HL-60/S4 treated with phorbol 12-myristate 13-acetate at 8.2 ng/mL for 4 days and 3 days (cell line): ENCODE results near the gene LAMA4.

Experiments used
- in situ Hi-C: fragments of 300-500 bp; cut with MboI; formaldehyde crosslinking; loops from 2 replicates; pipeline ENCODE4 v1.15.0; 2022; ENCODE audit warnings: low sequenced_read_pairs

The LAMA4 gene

GRCh38 chr6:112241820-112242429 lies 12.4 kb downstream of the LAMA4 start:
- in situ Hi-C loops, result no loop called here

DNA sequence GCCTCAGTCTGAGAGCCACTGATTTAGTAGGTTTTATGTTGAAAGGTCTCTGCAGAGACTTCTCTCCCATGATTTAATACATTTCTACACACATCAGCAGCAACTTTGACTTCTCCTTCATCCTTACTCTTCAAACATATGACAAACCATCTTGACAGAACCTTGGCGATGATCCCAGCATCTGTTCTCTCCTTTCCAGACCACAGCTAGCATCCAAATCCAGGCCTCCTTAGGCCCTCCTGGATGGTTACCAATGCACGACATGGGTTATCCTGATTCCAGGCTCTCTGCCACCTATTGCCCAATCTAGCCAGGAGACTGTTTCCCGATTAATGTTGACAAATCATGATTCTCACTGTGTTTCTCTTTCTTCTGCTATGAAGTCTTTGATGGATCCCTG lies 16.8 kb downstream of the LAMA4 start:
- in situ Hi-C loops, result no loop called here

DNA sequence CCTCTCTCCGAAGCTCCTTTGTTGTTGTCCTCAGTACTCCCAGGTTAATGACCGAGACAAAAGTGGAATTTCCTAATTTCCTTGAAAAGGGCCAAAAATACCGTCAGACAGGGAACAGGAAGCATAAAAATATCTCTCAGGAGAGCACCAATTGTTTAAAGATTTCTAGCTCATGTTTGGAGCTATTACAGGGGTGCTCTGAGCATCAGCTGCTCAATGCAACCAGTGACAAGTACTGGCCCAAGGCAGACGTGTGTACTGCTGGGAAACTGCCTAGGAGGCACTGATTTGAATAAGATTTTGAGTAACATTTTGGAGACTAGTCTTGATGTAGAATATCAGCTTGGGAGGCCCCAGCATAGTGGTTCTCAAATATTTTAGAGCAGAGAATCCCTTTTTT lies 17.3 kb downstream of the LAMA4 start:
- in situ Hi-C loops, result no loop called here

GRCh38 chr6:112235956-112236355 lies 18.4 kb downstream of the LAMA4 start:
- in situ Hi-C loops, result no loop called here

DNA sequence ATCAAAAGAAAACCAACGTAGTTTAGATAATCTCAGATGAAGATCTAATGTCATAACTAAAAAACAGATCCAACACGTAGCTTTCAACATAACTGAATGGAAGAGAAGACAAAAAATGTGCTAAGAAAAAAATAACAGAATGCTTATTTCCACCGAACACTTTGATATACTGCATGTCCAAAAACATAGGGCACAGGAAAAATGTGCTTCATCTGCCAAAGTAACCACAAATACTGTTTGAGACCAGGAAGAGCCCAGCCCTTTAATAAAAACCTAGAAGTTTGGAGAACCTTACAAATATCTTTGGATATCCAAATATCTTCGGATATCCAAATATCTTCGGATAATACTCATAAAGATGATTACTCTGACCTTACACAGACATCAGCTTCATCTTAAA lies 19.8 kb downstream of the LAMA4 start:
- in situ Hi-C loops, result no loop called here

DNA sequence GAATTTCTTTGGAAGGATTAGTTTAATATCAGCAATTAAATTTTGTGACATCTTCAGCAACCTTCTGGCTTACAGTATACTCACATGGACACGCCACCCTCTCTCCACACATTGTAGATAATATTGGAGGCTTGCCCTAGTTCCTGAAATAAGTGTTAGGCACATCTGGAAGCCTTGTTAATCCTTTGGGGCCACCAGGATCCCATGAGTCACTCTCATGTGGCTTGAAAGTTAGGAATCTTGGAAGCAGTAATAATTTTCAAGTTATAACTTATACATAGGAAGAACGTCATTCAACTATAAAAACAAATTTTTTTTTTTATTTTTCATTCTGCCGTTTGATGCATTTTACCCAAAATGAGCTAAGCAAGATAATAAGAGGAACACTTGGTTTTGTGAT lies 20.5 kb downstream of the LAMA4 start:
- in situ Hi-C loops, result no loop called here

GRCh38 chr6:112232845-112233256 lies 21.5 kb downstream of the LAMA4 start:
- in situ Hi-C loops, result no loop called here

DNA sequence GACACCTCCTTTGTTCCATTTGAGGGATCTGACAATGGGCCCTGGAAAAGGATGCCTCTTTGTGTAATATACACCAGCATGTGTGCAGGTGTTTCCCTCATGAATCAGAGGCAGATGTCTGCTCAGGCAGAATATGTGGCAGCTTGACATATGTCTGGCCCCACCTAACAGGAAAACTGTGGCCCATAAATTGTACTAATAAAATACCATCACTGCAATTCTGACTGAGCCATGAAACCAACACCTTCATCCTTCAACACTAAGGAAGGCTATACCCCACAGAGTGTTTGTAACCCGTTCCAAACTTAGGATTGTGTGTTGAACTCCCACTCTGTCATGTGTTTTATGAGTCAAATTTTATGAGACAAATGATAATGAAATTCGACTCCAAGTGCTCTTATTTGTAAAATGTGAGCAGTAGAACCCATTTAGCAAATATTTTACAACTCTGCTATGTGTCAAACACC lies 22.7 kb downstream of the LAMA4 start:
- in situ Hi-C loops, result no loop called here

DNA sequence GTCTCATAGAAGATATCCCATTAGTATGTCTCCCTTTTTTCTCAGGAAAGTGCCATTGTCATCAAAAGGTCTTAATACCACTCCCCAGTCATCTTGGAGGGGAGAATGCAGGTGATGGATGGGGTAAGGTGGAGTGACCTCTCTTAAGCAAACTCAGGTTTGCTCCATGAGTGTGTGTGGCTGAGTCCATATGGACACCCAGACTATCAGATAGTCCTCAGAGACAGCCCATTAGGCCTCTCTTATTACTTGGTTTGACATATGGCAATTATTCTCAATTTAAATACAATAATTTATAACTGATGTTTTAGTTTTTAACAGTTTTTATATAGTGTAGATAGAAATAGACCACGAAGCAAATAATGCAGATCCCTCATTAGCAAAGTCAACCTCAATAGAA lies 23.2 kb downstream of the LAMA4 start:
- in situ Hi-C loops, result no loop called here

- in situ Hi-C loops, result no loop called here
Observed at GRCh38 chr6:112228480-112229332, 25.7 kb downstream of the LAMA4 start.

- in situ Hi-C loops, result no loop called here
Observed at GRCh38 chr6:112227992-112228391, 26.4 kb downstream of the LAMA4 start.

GRCh38 chr6:112227411-112227810 lies 27.0 kb downstream of the LAMA4 start:
- in situ Hi-C loops, result no loop called here

DNA sequence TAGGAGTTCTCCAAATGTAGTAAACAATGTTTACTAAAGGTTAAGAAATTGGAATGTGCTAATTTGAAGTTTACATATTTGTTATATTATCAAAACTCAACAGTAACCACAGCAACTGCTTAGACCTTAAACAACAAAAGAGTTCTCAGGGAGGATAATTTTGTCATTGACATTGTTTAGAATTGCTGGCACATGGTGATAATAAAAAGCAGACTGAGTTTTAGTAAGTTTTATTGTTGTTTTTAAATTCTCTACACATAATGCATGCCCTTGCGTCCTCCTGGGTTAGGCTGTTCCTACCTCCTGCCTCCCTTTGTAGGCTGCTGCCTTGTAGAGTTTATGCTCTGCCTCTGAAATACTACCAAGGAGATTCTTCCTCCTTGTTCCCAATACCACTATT lies 28.7 kb downstream of the LAMA4 start:
- in situ Hi-C loops, result no loop called here

- in situ Hi-C loops, result no loop called here
Observed at GRCh38 chr6:112224088-112224487, 30.3 kb downstream of the LAMA4 start.

DNA sequence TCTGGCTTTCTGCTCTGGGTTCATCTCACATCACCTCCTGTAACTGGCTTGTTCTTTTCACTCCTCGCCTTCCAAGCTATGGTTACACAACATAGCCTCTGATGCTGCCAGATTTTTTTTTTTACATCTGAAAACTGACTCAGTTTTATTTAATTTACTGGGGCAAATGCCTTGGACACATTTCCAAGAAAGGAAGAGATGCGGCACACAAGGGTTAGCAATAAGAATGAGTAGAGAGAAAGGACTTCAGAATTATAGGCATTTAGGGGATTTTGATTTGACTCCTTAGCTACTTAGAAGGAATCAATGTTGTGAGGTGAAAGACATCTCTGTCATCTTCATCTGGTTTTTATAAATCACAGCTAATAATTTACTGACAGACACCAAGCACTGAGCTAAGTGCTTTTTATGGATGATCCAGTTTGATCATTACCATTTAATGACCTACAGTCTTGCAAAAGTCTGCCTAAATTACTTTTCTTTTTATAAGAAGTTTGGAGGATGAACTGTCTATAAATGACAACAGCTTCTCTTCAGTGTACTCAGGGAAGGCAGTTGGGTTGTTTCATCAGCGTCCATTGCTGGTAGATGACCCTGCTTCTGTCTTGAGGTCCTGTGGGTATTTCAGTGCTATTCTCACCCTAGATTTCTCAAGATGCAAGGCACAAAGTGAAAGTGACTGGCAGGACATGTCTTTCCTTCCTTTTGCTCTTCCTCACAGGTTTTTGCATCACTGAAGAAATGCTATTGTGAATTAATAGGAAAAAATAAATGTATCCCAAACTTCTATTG lies 31.1 kb downstream of the LAMA4 start:
- in situ Hi-C loops, result no loop called here

GRCh38 chr6:112221981-112222852 lies 32.1 kb downstream of the LAMA4 start:
- in situ Hi-C loops, result no loop called here

DNA sequence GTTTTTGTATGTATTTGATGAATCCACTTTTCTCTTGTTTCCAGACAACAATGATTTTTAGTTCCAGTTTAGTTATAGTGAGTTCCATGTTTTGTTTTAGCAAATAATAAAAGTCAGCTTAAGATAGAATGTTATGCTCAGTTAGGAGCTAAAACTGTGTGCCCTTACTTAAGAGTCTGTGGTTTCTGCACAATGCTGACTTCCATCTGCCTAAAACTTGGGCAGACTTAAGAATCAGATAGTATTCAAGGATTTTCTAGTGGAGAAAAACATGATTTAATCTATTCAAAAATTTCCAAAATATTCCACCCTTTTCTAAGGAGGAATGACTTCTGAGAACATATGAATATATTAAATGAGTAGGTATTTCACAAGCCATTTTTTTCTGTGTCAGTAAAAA lies 32.8 kb downstream of the LAMA4 start:
- in situ Hi-C loops, result no loop called here

- in situ Hi-C loops, result no loop called here
Observed at GRCh38 chr6:112218563-112218962, 35.8 kb downstream of the LAMA4 start.

DNA sequence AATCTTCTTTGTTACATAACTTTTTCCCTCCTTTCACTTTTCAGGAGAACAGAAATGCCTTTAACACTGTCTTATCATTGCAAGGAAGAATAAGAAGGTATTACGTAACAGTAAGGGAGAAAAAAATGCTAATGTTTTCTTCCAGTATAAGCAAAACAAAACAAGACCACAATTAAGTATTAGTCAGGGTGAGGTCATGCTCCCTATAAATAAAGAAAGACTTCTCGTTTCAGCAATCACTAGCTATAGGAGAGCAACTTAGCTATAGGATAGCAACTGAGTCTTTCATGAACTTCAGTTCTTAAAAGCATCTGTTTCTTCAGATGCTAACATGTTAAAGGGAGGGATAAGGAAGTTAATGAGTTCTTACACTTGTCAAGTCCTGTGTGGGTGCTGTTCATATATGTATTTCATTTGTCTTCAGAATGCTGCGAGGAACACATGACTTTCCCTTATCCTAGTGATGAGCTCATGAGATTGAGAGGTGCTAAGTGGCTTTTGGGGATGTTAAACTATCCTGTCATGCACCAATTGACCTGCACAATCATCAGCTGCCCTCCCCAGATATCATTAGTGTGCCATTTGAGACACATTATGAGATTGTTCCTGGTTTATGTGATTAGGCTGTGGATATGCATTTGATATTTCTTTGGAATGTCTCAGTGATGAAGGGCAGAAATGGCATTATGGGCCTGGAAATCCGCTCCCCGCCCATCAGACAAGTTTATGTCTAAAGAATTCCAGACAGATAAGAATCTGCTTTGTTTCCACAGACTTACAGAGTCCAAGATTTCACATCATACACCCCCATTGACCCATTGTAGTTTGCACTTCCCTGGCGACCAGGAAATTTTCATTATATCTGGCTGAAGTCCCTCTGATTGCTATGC lies 37.5 kb downstream of the LAMA4 start:
- in situ Hi-C loops, result no loop called here
